Activated CD8-positive, alpha-beta T cell treated with anti-CD3 and anti-CD28 coated beads, Interleukin-2, amount 10 ng/mL, durations not matched to agents 7 days and 5 days (primary cell): Measurements from ENCODE around the gene SUCO. TPM values are rescaled to one million over a fixed set of nuclear protein-coding genes. Genes with fewer than 3 reads are reported as not detected.
A peak's percentile ranks its signal among the peaks of the same experiment; 100 is the strongest.
"Not testable (repeated sequence)": the region's sequence is repeated elsewhere in the genome, so short reads cannot be mapped to it uniquely, and the experiment has no call there.

ENCODE experiments used
- ATAC-seq: fragments of 150-1000 bp; cut with Tn5 transposase; one replicate; pipeline ENCODE4 v1.10.0; 2021; ENCODE audit warnings: moderate library complexity
- CTCF ChIA-PET: fragments of 350-600 bp; sonication (Branson Sonifier 250); formaldehyde crosslinking; loops from one replicate; lab custom pipeline; 2021; ENCODE audit warnings: antibody characterized with exemption; lab: Charles Lee
- POLR2A ChIA-PET: fragments of 350-600 bp; sonication (Branson Sonifier 250); formaldehyde crosslinking; loops from one replicate; lab custom pipeline; 2021; ENCODE audit warnings: antibody characterized with exemption; lab: Charles Lee
- DNase-seq: peaks from one replicate; pipeline ENCODE4 v3.0.0-alpha.2; 2020
- H3K27ac Mint-ChIP-seq: one replicate; pipeline ENCODE4 v1.8.0; 2021; ENCODE audit warnings: mild to moderate bottlenecking, mixed read lengths
- H3K27me3 Mint-ChIP-seq: one replicate; pipeline ENCODE4 v1.8.0; 2021; ENCODE audit warnings: low read depth, mixed read lengths
- H3K36me3 Mint-ChIP-seq: one replicate; pipeline ENCODE4 v1.8.0; 2021; ENCODE audit warnings: low read depth, mixed read lengths
- H3K4me1 Mint-ChIP-seq: one replicate; pipeline ENCODE4 v1.8.0; 2021; ENCODE audit warnings: low read depth, mixed read lengths
- H3K4me3 Mint-ChIP-seq: one replicate; pipeline ENCODE4 v1.8.0; 2021; ENCODE audit warnings: mild to moderate bottlenecking, mixed read lengths
- H3K9me3 Mint-ChIP-seq: one replicate; pipeline ENCODE4 v1.8.0; 2022; ENCODE audit warnings: mixed read lengths; ENCODE audit not compliant: insufficient read depth
- total RNA-seq, 2 experiments: library from RNA; stranded (reverse); gene quantifications; one replicate each; pipeline ENCODE4 v1.2.3, GENCODE V29; 2021

The SUCO gene
- total RNA-seq, 2 experiments from 2014 or later = 38.4 to 42.6 TPM

DNA sequence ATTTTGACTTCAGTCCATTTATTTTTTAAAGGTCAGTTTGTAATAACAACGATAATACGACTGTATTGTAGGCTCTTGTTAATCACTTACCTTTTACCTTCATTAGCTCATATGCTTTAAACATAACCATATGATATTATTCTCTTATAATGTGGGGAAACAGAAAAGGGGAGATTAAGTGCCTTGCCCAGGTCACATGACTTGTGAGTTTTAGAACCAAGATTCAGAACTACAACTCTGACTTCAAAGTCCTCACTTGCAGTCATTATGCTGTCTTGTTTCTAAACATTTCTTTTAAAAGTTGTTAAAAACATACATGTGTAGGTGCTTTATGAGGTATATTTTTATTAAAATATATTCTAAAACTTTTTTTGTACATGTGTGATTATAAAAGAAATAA lies 41.1 kb downstream of the SUCO start:
- no peaks in the 10 kb centered on the region for H3K27me3 Mint-ChIP-seq
- no peaks in the 10 kb centered on the region for H3K4me1 Mint-ChIP-seq
- DNase-seq (no peak), ATAC-seq (no peak)
- H3K9me3 Mint-ChIP-seq = peaks cover 8% of the 10 kb centered on the region
- POLR2A ChIA-PET = interaction anchor here (0.6 kb wide), 1 partner anchor 252 kb away, joined by 3 read pairs; no protein-coding TSS in a partner anchor
- CTCF ChIA-PET = interaction anchor here (1.7 kb wide), 1 partner anchor 146 kb away, joined by 7 read pairs; no protein-coding TSS in a partner anchor
- no peak overlapping the region for H3K4me3 Mint-ChIP-seq
- H3K27ac Mint-ChIP-seq = no peak overlapping the region
- H3K36me3 Mint-ChIP-seq = peaks cover 47% of the 10 kb centered on the region

DNA sequence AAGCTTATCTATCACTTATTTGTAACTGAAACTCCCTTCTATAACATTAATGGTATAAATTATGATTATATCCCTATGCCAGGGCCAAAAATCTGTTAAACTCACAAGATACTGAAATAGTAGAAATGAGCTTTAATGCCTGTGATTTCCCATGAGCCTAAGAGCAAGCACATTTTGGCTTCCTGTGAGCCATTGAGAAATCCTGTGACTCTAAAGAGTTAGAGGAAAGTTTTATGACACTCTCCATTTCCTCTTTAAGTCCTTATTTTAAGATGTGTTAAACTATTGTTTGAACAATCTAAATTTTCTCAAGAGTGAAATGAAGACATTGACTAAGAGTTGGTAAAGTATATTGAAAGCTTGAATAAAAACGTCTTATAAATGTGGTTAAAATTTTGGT lies 45.6 kb downstream of the SUCO start:
- Mint-ChIP-seq H3K27me3 (no peaks in the 10 kb centered on the region), H3K9me3 (no peaks in the 10 kb centered on the region), H3K36me3 (peaks cover 43% of the 10 kb centered on the region), H3K4me3 (no peak overlapping the region), H3K27ac (no peak overlapping the region), H3K4me1 (peaks cover 3% of the 10 kb centered on the region)
- POLR2A ChIA-PET = no interaction called here
- no peak for ATAC-seq
- DNase-seq = no peak
- CTCF ChIA-PET = interaction anchor here (1.1 kb wide), 1 partner anchor 149 kb away, joined by 4 read pairs; no protein-coding TSS in a partner anchor

DNA sequence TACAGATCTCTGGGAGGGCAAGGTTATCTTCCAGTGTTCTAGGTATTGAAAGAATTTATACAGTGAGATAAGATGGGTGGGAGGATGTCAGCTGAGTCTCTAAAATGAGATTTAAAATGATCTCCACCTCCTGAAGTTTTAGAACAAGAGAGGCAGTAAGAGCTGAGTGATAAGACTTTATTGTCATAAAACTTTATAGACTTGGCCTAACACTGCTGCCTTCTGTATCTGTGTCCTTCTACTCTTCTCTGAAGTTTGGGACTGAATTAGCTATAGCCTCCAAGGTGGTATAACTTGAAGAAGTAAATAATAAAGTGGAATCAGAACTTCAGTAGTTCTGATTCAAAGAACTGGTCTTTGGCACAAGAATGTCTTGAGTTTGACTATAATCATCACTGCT lies 48.3 kb downstream of the SUCO start:
- Mint-ChIP-seq H3K4me1 (peaks cover 3% of the 10 kb centered on the region), H3K9me3 (no peaks in the 10 kb centered on the region), H3K4me3 (no peak overlapping the region), H3K27ac (peak overlapping the region; percentile 3), H3K27me3 (no peaks in the 10 kb centered on the region), H3K36me3 (peaks cover 38% of the 10 kb centered on the region)
- ChIA-PET CTCF (interaction anchor here (0.9 to 1.3 kb wide), 3 partner anchors 139 to 146 kb away, joined by 3 to 4 read pairs (median 3); no protein-coding TSS in a partner anchor), POLR2A (no interaction called here)
- no peak for ATAC-seq
- no peak for DNase-seq

DNA sequence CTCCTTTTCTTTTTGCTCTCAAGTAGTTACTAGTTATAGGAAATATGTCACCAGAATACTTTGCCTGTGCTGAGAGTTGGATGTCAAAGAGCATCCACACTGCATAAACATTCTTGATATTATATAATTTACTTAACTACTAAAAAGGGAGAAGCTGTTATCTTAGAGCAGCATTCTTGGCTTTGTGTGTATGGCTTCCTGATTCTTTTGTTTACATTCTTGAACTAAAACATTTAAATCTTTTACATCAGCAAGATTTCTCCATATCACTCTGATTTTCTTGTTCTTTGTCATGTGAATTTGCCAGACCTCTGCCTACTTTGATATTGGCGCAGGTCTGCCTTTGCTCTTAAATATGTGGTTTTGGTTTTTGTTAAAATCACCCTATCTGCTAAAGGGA lies 48.8 kb downstream of the SUCO start:
- H3K36me3 Mint-ChIP-seq = peaks cover 40% of the 10 kb centered on the region
- no peak overlapping the region for H3K27ac Mint-ChIP-seq
- peaks cover 3% of the 10 kb centered on the region for H3K4me1 Mint-ChIP-seq
- ChIA-PET POLR2A (no interaction called here), CTCF (interaction anchor here (0.9 to 1.3 kb wide), 3 partner anchors 138 to 146 kb away, joined by 3 to 4 read pairs (median 3); no protein-coding TSS in a partner anchor)
- no peaks in the 10 kb centered on the region for H3K27me3 Mint-ChIP-seq
- H3K9me3 Mint-ChIP-seq = no peaks in the 10 kb centered on the region
- ATAC-seq (no peak), DNase-seq (no peak)
- no peak overlapping the region for H3K4me3 Mint-ChIP-seq

DNA sequence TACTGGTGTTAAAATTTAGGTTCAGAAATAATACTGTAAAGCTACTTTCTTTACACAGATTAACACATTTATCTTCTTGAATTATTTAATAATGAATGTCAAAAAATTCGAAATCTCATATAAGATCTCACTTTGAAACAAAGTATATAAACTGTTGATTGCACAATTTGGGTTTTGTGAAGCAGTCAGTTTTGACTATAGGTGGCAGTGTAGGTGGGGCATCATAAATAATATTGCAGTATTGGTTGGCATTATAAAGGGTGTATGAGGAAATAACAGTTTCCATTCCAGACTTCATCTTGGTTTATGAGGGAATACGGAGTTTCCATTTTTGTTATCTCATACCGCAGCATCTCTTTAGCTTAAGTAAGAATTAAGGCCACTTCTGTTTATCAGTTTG lies 49.9 kb downstream of the SUCO start:
- no peak for DNase-seq
- CTCF ChIA-PET = interaction anchor here (0.9 to 1.5 kb wide), 5 partner anchors 15 to 143 kb away, joined by 3 to 5 read pairs (median 4); no protein-coding TSS in a partner anchor
- POLR2A ChIA-PET = no interaction called here

DNA sequence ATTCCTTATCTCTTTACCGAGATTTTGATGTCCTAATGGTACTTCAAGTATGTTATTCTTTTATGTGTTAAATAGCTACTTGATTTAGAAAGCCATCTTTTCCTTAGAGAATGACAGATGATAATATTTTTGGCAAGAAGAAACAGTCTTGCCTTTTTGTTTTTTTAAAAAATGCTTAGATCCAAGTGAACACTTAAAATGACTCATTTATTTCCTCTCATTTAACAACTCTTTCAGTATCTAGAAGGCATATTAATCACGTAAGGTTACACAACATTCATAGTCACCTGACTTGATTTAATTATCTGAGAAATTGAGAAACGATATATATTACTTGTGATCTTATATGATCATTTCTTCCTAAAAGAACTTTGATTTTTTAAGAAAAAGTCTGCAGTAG lies 52.4 kb downstream of the SUCO start:
- Mint-ChIP-seq H3K27ac (no peak overlapping the region), H3K4me1 (peaks cover 14% of the 10 kb centered on the region), H3K36me3 (peaks cover 45% of the 10 kb centered on the region), H3K9me3 (no peaks in the 10 kb centered on the region), H3K27me3 (no peaks in the 10 kb centered on the region), H3K4me3 (no peak overlapping the region)
- ChIA-PET CTCF (interaction anchor here (1.0 kb wide), 1 partner anchor 142 kb away, joined by 4 read pairs; the partner anchor contains the start of gene PIGC), POLR2A (interaction anchor here (0.6 kb wide), 1 partner anchor 86 kb away, joined by 3 read pairs; no protein-coding TSS in a partner anchor)
- DNase-seq (no peak), ATAC-seq (no peak)

More for the DNA sequence above, 49.9 kb downstream of the SUCO start:
- Mint-ChIP-seq H3K4me1 (peaks cover 3% of the 10 kb centered on the region), H3K4me3 (no peak overlapping the region), H3K36me3 (peaks cover 42% of the 10 kb centered on the region), H3K27ac (no peak overlapping the region), H3K9me3 (no peaks in the 10 kb centered on the region), H3K27me3 (no peaks in the 10 kb centered on the region)
- no peak for ATAC-seq

DNA sequence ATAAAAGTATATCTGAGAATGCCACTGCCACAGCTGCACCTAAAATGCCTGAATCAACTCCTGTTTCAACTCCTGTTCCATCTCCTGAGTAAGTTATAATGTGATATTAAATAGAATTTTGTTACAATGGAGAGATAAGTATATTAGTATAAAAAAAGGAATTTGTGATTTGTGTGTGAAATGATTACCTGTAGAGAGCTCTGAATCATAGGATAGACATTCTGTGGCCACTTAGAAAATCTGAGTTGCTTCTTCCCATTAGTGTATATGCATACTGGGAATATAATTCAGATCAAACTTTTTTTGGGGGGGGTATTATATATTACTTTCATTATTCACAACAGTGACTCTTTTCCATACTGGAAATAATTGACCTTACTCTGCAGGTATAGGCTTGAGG lies 52.9 kb downstream of the SUCO start:
- no peak overlapping the region for H3K27ac Mint-ChIP-seq
- ATAC-seq = no peak
- no peak overlapping the region for H3K4me3 Mint-ChIP-seq
- CTCF ChIA-PET = interaction anchor here (1.0 kb wide), 1 partner anchor 142 kb away, joined by 4 read pairs; the partner anchor contains the start of gene PIGC
- peaks cover 46% of the 10 kb centered on the region for H3K36me3 Mint-ChIP-seq
- no peak for DNase-seq
- H3K27me3 Mint-ChIP-seq = no peaks in the 10 kb centered on the region
- H3K9me3 Mint-ChIP-seq = no peaks in the 10 kb centered on the region
- peaks cover 14% of the 10 kb centered on the region for H3K4me1 Mint-ChIP-seq
- POLR2A ChIA-PET = no interaction called here

DNA sequence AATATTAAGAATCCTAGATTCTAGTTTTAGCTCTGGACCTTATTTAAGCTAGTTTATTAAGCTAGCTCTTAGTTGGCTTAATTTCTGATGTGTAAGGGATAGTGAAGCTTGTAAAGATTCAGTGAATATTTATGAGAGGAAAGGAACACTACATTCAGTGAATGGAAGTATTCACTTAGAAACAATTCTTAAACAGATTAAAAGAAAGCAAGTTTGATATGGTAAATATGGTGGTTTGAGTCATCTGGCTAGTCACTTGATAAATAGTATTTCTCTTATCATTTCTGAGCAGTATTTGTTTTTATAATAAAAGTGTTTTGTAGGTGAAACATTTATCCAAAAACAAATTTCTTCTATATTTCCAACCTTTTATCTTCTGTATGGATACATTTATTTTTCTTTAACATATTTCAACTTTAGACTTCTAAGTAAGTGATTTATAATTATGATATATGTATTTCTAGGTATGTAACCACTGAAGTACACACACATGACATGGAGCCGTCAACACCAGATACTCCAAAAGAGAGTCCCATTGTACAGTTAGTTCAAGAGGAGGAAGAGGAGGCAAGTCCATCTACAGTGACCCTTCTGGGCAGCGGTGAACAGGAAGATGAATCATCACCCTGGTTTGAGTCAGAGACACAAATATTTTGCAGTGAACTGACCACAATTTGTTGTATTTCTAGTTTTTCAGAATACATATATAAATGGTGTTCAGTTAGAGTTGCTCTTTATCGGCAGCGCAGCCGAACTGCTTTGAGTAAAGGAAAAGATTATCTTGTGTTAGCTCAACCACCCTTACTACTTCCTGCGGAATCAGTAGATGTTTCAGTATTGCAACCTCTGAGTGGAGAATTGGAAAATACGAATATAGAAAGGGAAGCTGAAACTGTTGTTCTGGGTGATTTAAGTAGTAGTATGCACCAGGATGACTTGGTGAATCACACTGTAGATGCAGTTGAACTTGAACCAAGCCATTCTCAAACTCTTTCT lies 55.6 kb downstream of the SUCO start:
- Mint-ChIP-seq H3K4me3 (no peak overlapping the region), H3K9me3 (no peaks in the 10 kb centered on the region), H3K36me3 (peaks cover 64% of the 10 kb centered on the region), H3K27me3 (no peaks in the 10 kb centered on the region), H3K27ac (no peak overlapping the region), H3K4me1 (peaks cover 11% of the 10 kb centered on the region)
- ChIA-PET POLR2A (no interaction called here), CTCF (interaction anchor here (1.0 to 1.3 kb wide), 3 partner anchors 9 to 139 kb away, joined by 3 to 6 read pairs (median 4); no protein-coding TSS in a partner anchor)
- ATAC-seq (no peak), DNase-seq (no peak)

DNA sequence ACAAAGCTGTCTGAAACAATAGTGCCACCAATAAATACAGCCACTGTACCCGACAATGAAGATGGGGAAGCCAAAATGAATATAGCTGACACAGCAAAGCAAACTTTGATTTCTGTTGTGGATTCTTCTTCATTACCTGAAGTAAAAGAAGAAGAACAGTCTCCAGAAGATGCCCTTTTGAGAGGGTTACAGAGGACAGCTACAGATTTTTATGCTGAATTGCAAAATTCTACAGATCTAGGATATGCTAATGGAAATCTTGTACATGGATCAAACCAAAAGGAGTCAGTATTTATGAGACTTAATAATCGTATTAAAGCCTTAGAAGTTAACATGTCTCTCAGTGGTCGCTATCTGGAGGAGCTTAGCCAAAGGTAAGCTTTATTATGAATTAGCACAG lies 56.6 kb downstream of the SUCO start:
- H3K9me3 Mint-ChIP-seq = no peaks in the 10 kb centered on the region
- no peak overlapping the region for H3K4me3 Mint-ChIP-seq
- DNase-seq (no peak), ATAC-seq (no peak)
- H3K27me3 Mint-ChIP-seq = no peaks in the 10 kb centered on the region
- ChIA-PET POLR2A (interaction anchor here (0.6 kb wide), 1 partner anchor 128 kb away, joined by 3 read pairs; no protein-coding TSS in a partner anchor), CTCF (interaction anchor here (1.0 to 1.3 kb wide), 4 partner anchors 10 to 138 kb away, joined by 3 to 6 read pairs (median 4); no protein-coding TSS in a partner anchor)
- H3K4me1 Mint-ChIP-seq = peaks cover 15% of the 10 kb centered on the region
- H3K27ac Mint-ChIP-seq = no peak overlapping the region
- peaks cover 73% of the 10 kb centered on the region for H3K36me3 Mint-ChIP-seq

DNA sequence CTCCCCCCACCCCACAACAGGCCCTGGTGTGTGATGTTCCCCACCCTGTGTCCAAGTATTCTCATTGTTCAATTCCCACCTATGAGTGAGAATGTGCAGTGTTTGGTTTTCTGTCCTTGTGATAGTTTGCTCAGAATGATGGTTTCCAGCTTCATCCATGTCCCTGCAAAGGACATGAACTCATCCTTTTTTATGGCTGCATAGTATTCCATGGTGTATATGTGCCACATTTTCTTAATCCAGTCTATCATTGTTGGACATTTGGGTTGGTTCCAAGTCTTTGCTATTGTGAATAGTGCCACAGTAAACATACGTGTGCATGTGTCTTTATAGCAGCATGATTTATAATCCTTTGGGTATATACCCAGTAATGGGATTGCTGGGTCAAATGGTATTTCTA lies 58.5 kb downstream of the SUCO start:
- H3K27ac Mint-ChIP-seq, H3K4me3 Mint-ChIP-seq, H3K9me3 Mint-ChIP-seq, DNase-seq, POLR2A ChIA-PET, H3K27me3 Mint-ChIP-seq, ATAC-seq: not testable (repeated sequence)
- Mint-ChIP-seq H3K36me3 (peaks cover 88% of the 10 kb centered on the region), H3K4me1 (peaks cover 27% of the 10 kb centered on the region)
- CTCF ChIA-PET = interaction anchor here (0.5 kb wide), 1 partner anchor 829 kb away, joined by 3 read pairs; no protein-coding TSS in a partner anchor

DNA sequence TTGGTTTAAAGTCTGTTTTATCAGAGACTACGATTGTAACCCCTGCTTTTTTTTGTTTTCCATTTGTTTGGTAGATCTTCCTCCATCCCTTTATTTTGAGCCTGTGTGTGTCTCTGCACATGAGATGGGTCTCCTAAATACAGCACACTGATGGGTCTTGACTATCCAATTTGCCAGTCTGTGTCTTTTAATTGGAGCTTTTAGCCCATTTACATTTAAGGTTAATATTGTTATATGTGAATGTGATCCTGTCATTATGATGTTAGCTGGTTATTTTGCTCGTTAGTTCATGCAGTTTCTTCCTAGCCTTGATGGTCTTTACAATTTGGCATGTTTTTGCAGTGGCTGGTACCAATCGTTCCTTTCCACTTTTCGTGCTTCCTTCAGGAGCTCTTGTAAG lies 62.1 kb downstream of the SUCO start:
- peaks cover 22% of the 10 kb centered on the region for H3K4me1 Mint-ChIP-seq
- POLR2A ChIA-PET, H3K27me3 Mint-ChIP-seq, ATAC-seq, H3K27ac Mint-ChIP-seq, H3K4me3 Mint-ChIP-seq, DNase-seq, H3K9me3 Mint-ChIP-seq: not testable (repeated sequence)
- peaks cover 83% of the 10 kb centered on the region for H3K36me3 Mint-ChIP-seq
- CTCF ChIA-PET = interaction anchor here (1.8 kb wide), 1 partner anchor 15 kb away, joined by 5 read pairs; no protein-coding TSS in a partner anchor
